ENCODE measurements around the gene CD164. TPM values are rescaled to one million over a fixed set of nuclear protein-coding genes. Genes with fewer than 3 reads are reported as not detected.
A peak's percentile ranks its signal among the peaks of the same experiment; 100 is the strongest.

Gene CD164
- total RNA-seq, 1 donor from 2014 or later: 307 TPM

- Histone ChIP-seq H3K36me3 (no peaks in the 10 kb centered on the region), H3K27me3 (ENCODE audit: low read depth) (no peaks in the 10 kb centered on the region), H3K9me3 (no peaks in the 10 kb centered on the region), H3K27ac (no peak overlapping the region), H3K4me1 (no peaks in the 10 kb centered on the region), H3K4me3 (no peak overlapping the region)
- no peak for TF ChIP-seq CTCF (IDR thresholded peaks at IDR 0.05)
- ATAC-seq: no peak
- intact Hi-C loops (cut with DNase I): no loop called here
- no peak for DNase-seq
Measured at GRCh38 chr6:109396046-109396718, 13.9 kb upstream of the CD164 start.

DNA sequence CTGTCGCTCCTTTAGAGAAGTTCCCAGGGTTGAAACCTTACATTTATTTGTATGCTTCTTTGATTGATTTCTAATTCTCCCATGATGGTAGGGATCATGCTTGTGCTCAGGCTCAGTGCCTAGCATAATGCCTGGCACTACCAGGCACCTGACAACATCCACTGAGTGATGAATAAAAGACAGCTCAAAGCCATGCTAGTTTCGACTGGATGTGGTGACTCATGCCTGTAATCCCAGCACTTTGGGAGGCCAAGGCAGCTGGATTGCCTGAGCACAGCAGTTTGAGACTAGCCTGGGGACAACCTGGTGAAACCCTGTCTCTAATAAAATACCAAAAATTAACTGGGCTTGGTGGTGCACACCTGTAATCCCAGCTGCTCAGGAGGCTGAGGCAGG is 11.6 kb upstream of the CD164 start:
- Histone ChIP-seq H3K27ac (no peak overlapping the region), H3K27me3 (ENCODE audit: low read depth) (no peaks in the 10 kb centered on the region), H3K9me3 (no peaks in the 10 kb centered on the region), H3K4me1 (no peaks in the 10 kb centered on the region), H3K4me3 (no peak overlapping the region), H3K36me3 (no peaks in the 10 kb centered on the region)
- DNase-seq (no peak), ATAC-seq (no peak)
- intact Hi-C loops (cut with DNase I): no loop called here
- no peak for TF ChIP-seq CTCF (IDR thresholded peaks at IDR 0.05)

GRCh38 chr6:109393157-109393885 is 11.1 kb upstream of the CD164 start:
- Histone ChIP-seq H3K27ac (no peak overlapping the region), H3K36me3 (no peaks in the 10 kb centered on the region), H3K27me3 (ENCODE audit: low read depth) (no peaks in the 10 kb centered on the region), H3K4me1 (no peaks in the 10 kb centered on the region), H3K9me3 (no peaks in the 10 kb centered on the region), H3K4me3 (no peak overlapping the region)
- DNase-seq: no peak
- intact Hi-C loops (cut with DNase I): no loop called here
- no peak for TF ChIP-seq CTCF (IDR thresholded peaks at IDR 0.05)
- no peak for ATAC-seq

- Histone ChIP-seq H3K9me3 (no peaks in the 10 kb centered on the region), H3K4me3 (no peak overlapping the region), H3K27me3 (ENCODE audit: low read depth) (no peaks in the 10 kb centered on the region), H3K4me1 (peaks cover 3% of the 10 kb centered on the region), H3K36me3 (no peaks in the 10 kb centered on the region), H3K27ac (peak overlapping the region; percentile 41)
- no peak for TF ChIP-seq CTCF (IDR thresholded peaks at IDR 0.05)
- DNase-seq (no peak), ATAC-seq (no peak)
- intact Hi-C loops (cut with DNase I): no loop called here
Measured at GRCh38 chr6:109389650-109390274, 7.5 kb upstream of the CD164 start.

GRCh38 chr6:109388265-109388664 is 6.0 kb upstream of the CD164 start:
- no peaks in the 10 kb centered on the region for H3K36me3 ChIP-seq
- intact Hi-C loops (cut with DNase I): no loop called here
- H3K9me3 ChIP-seq: no peaks in the 10 kb centered on the region
- no peak for DNase-seq
- no peak overlapping the region for H3K4me3 ChIP-seq
- H3K27me3 ChIP-seq (ENCODE audit: low read depth): no peaks in the 10 kb centered on the region
- ATAC-seq: no peak
- H3K4me1 ChIP-seq: peaks cover 18% of the 10 kb centered on the region
- TF ChIP-seq CTCF (IDR thresholded peaks at IDR 0.05): no peak
- H3K27ac ChIP-seq: no peak overlapping the region
